ENCODE data around the gene FBRSL1. TPM values are rescaled to one million over a fixed set of nuclear protein-coding genes. Genes with fewer than 3 reads are reported as not detected.
A peak's percentile ranks its signal among the peaks of the same experiment; 100 is the strongest.

FBRSL1 gene
- total RNA-seq, 1 donor from 2014 or later: 66.0 TPM

GRCh38 chr12:132492951-132493350 lies 3.0 kb downstream of the FBRSL1 start:
- peaks cover 90% of the 10 kb centered on the region for H3K4me1 ChIP-seq
- H3K4me3 ChIP-seq: no peak overlapping the region
- no peak overlapping the region for H3K27ac ChIP-seq (replicated peaks)
- H3K27me3 ChIP-seq (ENCODE audit: low read depth): no peaks in the 10 kb centered on the region
- no peaks in the 10 kb centered on the region for H3K9me3 ChIP-seq (replicated peaks)
- intact Hi-C loops (cut with micrococcal nuclease): no loop called here
- no peaks in the 10 kb centered on the region for H3K36me3 ChIP-seq
- TF ChIP-seq, protein P1, sequence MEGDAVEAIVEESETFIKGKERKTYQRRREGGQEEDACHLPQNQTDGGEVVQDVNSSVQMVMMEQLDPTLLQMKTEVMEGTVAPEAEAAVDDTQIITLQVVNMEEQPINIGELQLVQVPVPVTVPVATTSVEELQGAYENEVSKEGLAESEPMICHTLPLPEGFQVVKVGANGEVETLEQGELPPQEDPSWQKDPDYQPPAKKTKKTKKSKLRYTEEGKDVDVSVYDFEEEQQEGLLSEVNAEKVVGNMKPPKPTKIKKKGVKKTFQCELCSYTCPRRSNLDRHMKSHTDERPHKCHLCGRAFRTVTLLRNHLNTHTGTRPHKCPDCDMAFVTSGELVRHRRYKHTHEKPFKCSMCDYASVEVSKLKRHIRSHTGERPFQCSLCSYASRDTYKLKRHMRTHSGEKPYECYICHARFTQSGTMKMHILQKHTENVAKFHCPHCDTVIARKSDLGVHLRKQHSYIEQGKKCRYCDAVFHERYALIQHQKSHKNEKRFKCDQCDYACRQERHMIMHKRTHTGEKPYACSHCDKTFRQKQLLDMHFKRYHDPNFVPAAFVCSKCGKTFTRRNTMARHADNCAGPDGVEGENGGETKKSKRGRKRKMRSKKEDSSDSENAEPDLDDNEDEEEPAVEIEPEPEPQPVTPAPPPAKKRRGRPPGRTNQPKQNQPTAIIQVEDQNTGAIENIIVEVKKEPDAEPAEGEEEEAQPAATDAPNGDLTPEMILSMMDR (IDR thresholded peaks at IDR 0.05; ENCODE audit: borderline replicate concordance): no peak
- no peak for DNase-seq

- Histone ChIP-seq H3K4me1 (peaks cover 90% of the 10 kb centered on the region), H3K27ac (replicated peaks) (peak overlapping the region; percentile 60), H3K9me3 (replicated peaks) (no peaks in the 10 kb centered on the region), H3K27me3 (ENCODE audit: low read depth) (no peaks in the 10 kb centered on the region), H3K36me3 (no peaks in the 10 kb centered on the region), H3K4me3 (no peak overlapping the region)
- no peak for DNase-seq
- intact Hi-C loops (cut with micrococcal nuclease): no loop called here
- TF ChIP-seq, protein P1 (IDR thresholded peaks at IDR 0.05; ENCODE audit: borderline replicate concordance): no peak
Observed at GRCh38 chr12:132493482-132494178, 3.7 kb downstream of the FBRSL1 start.

- intact Hi-C loops (cut with micrococcal nuclease): no loop called here
Observed at GRCh38 chr12:132494294-132495164, 4.6 kb downstream of the FBRSL1 start.

GRCh38 chr12:132495165-132495544 lies 5.2 kb downstream of the FBRSL1 start:
- Histone ChIP-seq H3K4me1 (peaks cover 95% of the 10 kb centered on the region), H3K27me3 (ENCODE audit: low read depth) (no peaks in the 10 kb centered on the region), H3K9me3 (replicated peaks) (no peaks in the 10 kb centered on the region), H3K4me3 (peak overlapping the region; percentile 6), H3K36me3 (no peaks in the 10 kb centered on the region), H3K27ac (replicated peaks) (peak overlapping the region; percentile 60)
- intact Hi-C loops (cut with micrococcal nuclease): no loop called here
- TF ChIP-seq, protein P1 (IDR thresholded peaks at IDR 0.05; ENCODE audit: borderline replicate concordance): no peak
- DNase-seq: no peak

More at GRCh38 chr12:132494294-132495164, 4.6 kb downstream of the FBRSL1 start:
- Histone ChIP-seq H3K4me1 (peaks cover 90% of the 10 kb centered on the region), H3K27ac (replicated peaks) (peak overlapping the region; percentile 60), H3K4me3 (no peak overlapping the region), H3K9me3 (replicated peaks) (no peaks in the 10 kb centered on the region), H3K27me3 (ENCODE audit: low read depth) (no peaks in the 10 kb centered on the region), H3K36me3 (no peaks in the 10 kb centered on the region)
- TF ChIP-seq, protein P1 (IDR thresholded peaks at IDR 0.05; ENCODE audit: borderline replicate concordance): no peak
- DNase-seq: no peak

DNA sequence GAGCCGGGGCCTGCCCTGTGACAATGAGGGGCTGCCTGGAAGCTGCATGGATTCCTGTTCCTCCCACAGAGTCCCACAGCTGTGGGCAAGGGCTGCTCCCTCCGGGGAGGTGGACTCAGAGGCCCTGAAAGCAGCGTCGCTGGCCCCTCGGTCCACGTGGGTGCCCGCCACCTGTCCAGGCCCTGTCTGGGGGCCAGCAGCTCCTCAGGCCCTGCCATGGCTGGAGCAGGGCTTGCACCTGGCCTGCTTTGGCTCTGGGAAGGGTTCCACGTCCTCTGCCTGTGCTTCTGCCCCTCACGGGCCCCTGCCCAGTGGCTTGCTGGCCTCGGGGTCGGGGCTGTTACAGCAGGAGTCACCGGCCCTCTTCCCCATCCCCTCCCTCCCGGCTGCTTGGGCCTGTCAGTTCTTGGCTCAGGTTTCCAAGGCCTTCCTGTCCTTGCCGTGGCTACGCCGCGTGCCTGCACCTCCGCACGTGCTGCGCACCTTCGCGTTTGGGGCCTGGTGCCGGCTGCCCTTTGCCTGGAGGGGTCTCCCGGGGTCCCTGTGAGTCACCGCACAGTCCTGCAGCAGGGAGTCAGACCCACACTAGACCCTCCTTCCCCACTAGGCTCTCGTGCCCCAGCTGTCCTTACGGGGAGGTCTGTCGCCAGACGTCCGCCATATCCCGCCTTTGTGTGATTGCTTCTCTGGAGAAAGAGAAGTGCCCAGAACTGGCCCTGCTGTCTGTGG lies 5.8 kb downstream of the FBRSL1 start:
- Histone ChIP-seq H3K27me3 (ENCODE audit: low read depth) (no peaks in the 10 kb centered on the region), H3K4me1 (peaks cover 100% of the 10 kb centered on the region), H3K9me3 (replicated peaks) (no peaks in the 10 kb centered on the region), H3K4me3 (peak overlapping the region; percentile 6), H3K27ac (replicated peaks) (no peak overlapping the region), H3K36me3 (no peaks in the 10 kb centered on the region)
- DNase-seq: no peak
- TF ChIP-seq, protein P1 (IDR thresholded peaks at IDR 0.05; ENCODE audit: borderline replicate concordance): no peak
- intact Hi-C loops (cut with micrococcal nuclease): no loop called here

Data from left ventricle myocardium inferior (tissue), 1 donor.